Measurements from ENCODE around the gene DENND10.
"Not testable (repeated sequence)": the region's sequence is repeated elsewhere in the genome, so short reads cannot be mapped to it uniquely, and the experiment has no call there.

DENND10 gene

GRCh38 chr10:119136084-119136483, 32.2 kb downstream of the DENND10 start:
- peaks cover 2% of the 10 kb centered on the region for H3K79me1 ChIP-seq (ENCODE audit: low read depth, low read length)
- no peaks in the 10 kb centered on the region for H3K27me3 ChIP-seq (ENCODE audit: control insufficient read depth in 3 of 3, insufficient read depth in 3 of 3, low read depth in 1 of 3, low read length in 3 of 3)
- H3K14ac ChIP-seq (ENCODE audit: low read length), result no peak overlapping the region
- H3K4me1 ChIP-seq (ENCODE audit: control insufficient read depth in 2 of 2, insufficient read depth in 1 of 2, low read depth in 1 of 2, low read length in 2 of 2), result no peaks in the 10 kb centered on the region
- H3K23ac ChIP-seq (ENCODE audit: low read depth, low read length, poor library complexity), result no peak overlapping the region
- no peak overlapping the region for H2AFZ ChIP-seq (ENCODE audit: low read length)
- no peak for DNase-seq (ENCODE audit: low spot score)
- no peaks in the 10 kb centered on the region for H3K9me3 ChIP-seq (replicated peaks in 1 of 2; ENCODE audit: control insufficient read depth in 2 of 2, insufficient read depth in 1 of 2, low read depth in 1 of 2, low read length in 2 of 2)
- H2AK5ac ChIP-seq (ENCODE audit: low read depth, low read length), result no peak overlapping the region
- no peak overlapping the region for H3K9ac ChIP-seq (ENCODE audit: low read depth, low read length, poor library complexity)
- no peak overlapping the region for H3K4ac ChIP-seq (ENCODE audit: low read length)
- no peak overlapping the region for H4K8ac ChIP-seq (ENCODE audit: low read depth, low read length)
- H2BK12ac ChIP-seq (ENCODE audit: low read length), result no peak overlapping the region
- H3K36me3 ChIP-seq (replicated peaks in 1 of 2; ENCODE audit: control insufficient read depth in 2 of 2, insufficient read depth in 2 of 2, low read length in 2 of 2), result peaks cover 35 to 75% of the 10 kb centered on the region in 2 donors
- H2BK5ac ChIP-seq (ENCODE audit: low read length), result no peak overlapping the region
- H2BK15ac ChIP-seq (ENCODE audit: low read length), result no peak overlapping the region
- H3K18ac ChIP-seq (ENCODE audit: low read length), result no peak overlapping the region
- no CpG with 5 or more reads among the region's 7 CpGs for WGBS, 2 donors (ENCODE audit: extremely low coverage in 2 of 2, insufficient read length in 2 of 2, insufficient replicate concordance in 1 of 2)
- no peak overlapping the region for H3K27ac ChIP-seq (replicated peaks; ENCODE audit: low read length)
- no peak overlapping the region for H4K91ac ChIP-seq (ENCODE audit: low read depth, low read length, poor library complexity)
- H2BK120ac ChIP-seq (ENCODE audit: low read depth, low read length), result no peak overlapping the region
- H3K4me2 ChIP-seq (ENCODE audit: insufficient read depth, low read length, poor library complexity, severe bottlenecking), result no peak overlapping the region
- H3K4me3 ChIP-seq (ENCODE audit: low read length in 2 of 2), result no peak overlapping the region

GRCh38 chr10:119137878-119138277, 34.0 kb downstream of the DENND10 start:
- not testable (repeated sequence) for H2BK5ac ChIP-seq (ENCODE audit: low read length); H3K4me3 ChIP-seq (ENCODE audit: low read length in 2 of 2); H3K27me3 ChIP-seq (ENCODE audit: control insufficient read depth in 3 of 3, insufficient read depth in 3 of 3, low read depth in 1 of 3, low read length in 3 of 3); H2BK12ac ChIP-seq (ENCODE audit: low read length); H4K8ac ChIP-seq (ENCODE audit: low read depth, low read length); DNase-seq (ENCODE audit: low spot score); H3K79me1 ChIP-seq (ENCODE audit: low read depth, low read length); H3K4me1 ChIP-seq (ENCODE audit: control insufficient read depth in 2 of 2, insufficient read depth in 1 of 2, low read depth in 1 of 2, low read length in 2 of 2); H3K23ac ChIP-seq (ENCODE audit: low read depth, low read length, poor library complexity); H3K9me3 ChIP-seq (replicated peaks in 1 of 2; ENCODE audit: control insufficient read depth in 2 of 2, insufficient read depth in 1 of 2, low read depth in 1 of 2, low read length in 2 of 2); H2BK120ac ChIP-seq (ENCODE audit: low read depth, low read length); H3K27ac ChIP-seq (replicated peaks; ENCODE audit: low read length); H3K9ac ChIP-seq (ENCODE audit: low read depth, low read length, poor library complexity); H3K18ac ChIP-seq (ENCODE audit: low read length); H2AK5ac ChIP-seq (ENCODE audit: low read depth, low read length); H4K91ac ChIP-seq (ENCODE audit: low read depth, low read length, poor library complexity); H2BK15ac ChIP-seq (ENCODE audit: low read length); H3K4ac ChIP-seq (ENCODE audit: low read length); H3K4me2 ChIP-seq (ENCODE audit: insufficient read depth, low read length, poor library complexity, severe bottlenecking); H3K14ac ChIP-seq (ENCODE audit: low read length); H2AFZ ChIP-seq (ENCODE audit: low read length)
- WGBS, 2 donors (ENCODE audit: extremely low coverage in 2 of 2, insufficient read length in 2 of 2, insufficient replicate concordance in 1 of 2), result no CpG with 5 or more reads among the region's 8 CpGs
- peaks cover 26 to 63% of the 10 kb centered on the region in 2 donors for H3K36me3 ChIP-seq (replicated peaks in 1 of 2; ENCODE audit: control insufficient read depth in 2 of 2, insufficient read depth in 2 of 2, low read length in 2 of 2)

GRCh38 chr10:119138346-119139306, 34.7 kb downstream of the DENND10 start:
- no peak overlapping the region for H3K4me3 ChIP-seq (ENCODE audit: low read length in 2 of 2)
- H3K4me2 ChIP-seq (ENCODE audit: insufficient read depth, low read length, poor library complexity, severe bottlenecking), result no peak overlapping the region
- H2BK120ac ChIP-seq (ENCODE audit: low read depth, low read length), result no peak overlapping the region
- H3K18ac ChIP-seq (ENCODE audit: low read length), result no peak overlapping the region
- H4K91ac ChIP-seq (ENCODE audit: low read depth, low read length, poor library complexity), result no peak overlapping the region
- H3K9me3 ChIP-seq (replicated peaks in 1 of 2; ENCODE audit: control insufficient read depth in 2 of 2, insufficient read depth in 1 of 2, low read depth in 1 of 2, low read length in 2 of 2), result no peaks in the 10 kb centered on the region
- no peak overlapping the region for H2BK5ac ChIP-seq (ENCODE audit: low read length)
- no peak overlapping the region for H3K4ac ChIP-seq (ENCODE audit: low read length)
- no peak for DNase-seq (ENCODE audit: low spot score)
- H3K23ac ChIP-seq (ENCODE audit: low read depth, low read length, poor library complexity), result peak overlapping the region; percentile 34
- H2BK12ac ChIP-seq (ENCODE audit: low read length), result no peak overlapping the region
- WGBS, 2 donors (ENCODE audit: extremely low coverage in 2 of 2, insufficient read length in 2 of 2, insufficient replicate concordance in 1 of 2), result no CpG with 5 or more reads among the region's 16 CpGs
- no peak overlapping the region for H3K27ac ChIP-seq (replicated peaks; ENCODE audit: low read length)
- no peak overlapping the region for H4K8ac ChIP-seq (ENCODE audit: low read depth, low read length)
- H3K79me1 ChIP-seq (ENCODE audit: low read depth, low read length), result peaks cover 2% of the 10 kb centered on the region
- H2AK5ac ChIP-seq (ENCODE audit: low read depth, low read length), result no peak overlapping the region
- H3K14ac ChIP-seq (ENCODE audit: low read length), result no peak overlapping the region
- H2BK15ac ChIP-seq (ENCODE audit: low read length), result no peak overlapping the region
- H3K36me3 ChIP-seq (replicated peaks in 1 of 2; ENCODE audit: control insufficient read depth in 2 of 2, insufficient read depth in 2 of 2, low read length in 2 of 2), result peaks cover 21 to 59% of the 10 kb centered on the region in 2 donors
- no peaks in the 10 kb centered on the region for H3K27me3 ChIP-seq (ENCODE audit: control insufficient read depth in 3 of 3, insufficient read depth in 3 of 3, low read depth in 1 of 3, low read length in 3 of 3)
- H3K9ac ChIP-seq (ENCODE audit: low read depth, low read length, poor library complexity), result peak overlapping the region; percentile 13
- no peaks in the 10 kb centered on the region for H3K4me1 ChIP-seq (ENCODE audit: control insufficient read depth in 2 of 2, insufficient read depth in 1 of 2, low read depth in 1 of 2, low read length in 2 of 2)
- H2AFZ ChIP-seq (ENCODE audit: low read length), result no peak overlapping the region

- H2BK12ac ChIP-seq (ENCODE audit: low read length), result no peak overlapping the region
- H3K23ac ChIP-seq (ENCODE audit: low read depth, low read length, poor library complexity), result no peak overlapping the region
- H3K18ac ChIP-seq (ENCODE audit: low read length), result no peak overlapping the region
- no peak overlapping the region for H3K4me2 ChIP-seq (ENCODE audit: insufficient read depth, low read length, poor library complexity, severe bottlenecking)
- H4K8ac ChIP-seq (ENCODE audit: low read depth, low read length), result no peak overlapping the region
- H2BK15ac ChIP-seq (ENCODE audit: low read length), result no peak overlapping the region
- no peak overlapping the region for H2AK5ac ChIP-seq (ENCODE audit: low read depth, low read length)
- no peak overlapping the region for H3K4ac ChIP-seq (ENCODE audit: low read length)
- H3K4me3 ChIP-seq (ENCODE audit: low read length in 2 of 2), result peak overlapping the region in 1 of 2 donors; percentile 19
- H3K9me3 ChIP-seq (replicated peaks in 1 of 2; ENCODE audit: control insufficient read depth in 2 of 2, insufficient read depth in 1 of 2, low read depth in 1 of 2, low read length in 2 of 2), result no peaks in the 10 kb centered on the region
- no CpG with 5 or more reads among the region's 13 CpGs for WGBS, 2 donors (ENCODE audit: extremely low coverage in 2 of 2, insufficient read length in 2 of 2, insufficient replicate concordance in 1 of 2)
- H3K9ac ChIP-seq (ENCODE audit: low read depth, low read length, poor library complexity), result peak overlapping the region; percentile 50
- peak; percentile 11 for DNase-seq (ENCODE audit: low spot score)
- no peaks in the 10 kb centered on the region for H3K27me3 ChIP-seq (ENCODE audit: control insufficient read depth in 3 of 3, insufficient read depth in 3 of 3, low read depth in 1 of 3, low read length in 3 of 3)
- H2AFZ ChIP-seq (ENCODE audit: low read length), result no peak overlapping the region
- no peak overlapping the region for H2BK5ac ChIP-seq (ENCODE audit: low read length)
- H3K36me3 ChIP-seq (replicated peaks in 1 of 2; ENCODE audit: control insufficient read depth in 2 of 2, insufficient read depth in 2 of 2, low read length in 2 of 2), result peaks cover 16 to 52% of the 10 kb centered on the region in 2 donors
- no peak overlapping the region for H2BK120ac ChIP-seq (ENCODE audit: low read depth, low read length)
- H3K27ac ChIP-seq (replicated peaks; ENCODE audit: low read length), result no peak overlapping the region
- no peak overlapping the region for H3K14ac ChIP-seq (ENCODE audit: low read length)
- H3K4me1 ChIP-seq (ENCODE audit: control insufficient read depth in 2 of 2, insufficient read depth in 1 of 2, low read depth in 1 of 2, low read length in 2 of 2), result no peaks in the 10 kb centered on the region
- H3K79me1 ChIP-seq (ENCODE audit: low read depth, low read length), result peaks cover 2% of the 10 kb centered on the region
- H4K91ac ChIP-seq (ENCODE audit: low read depth, low read length, poor library complexity), result no peak overlapping the region
Measured at GRCh38 chr10:119139464-119140067, 35.7 kb downstream of the DENND10 start.
